ENCODE measurements around the gene INSC.

Gene INSC

DNA sequence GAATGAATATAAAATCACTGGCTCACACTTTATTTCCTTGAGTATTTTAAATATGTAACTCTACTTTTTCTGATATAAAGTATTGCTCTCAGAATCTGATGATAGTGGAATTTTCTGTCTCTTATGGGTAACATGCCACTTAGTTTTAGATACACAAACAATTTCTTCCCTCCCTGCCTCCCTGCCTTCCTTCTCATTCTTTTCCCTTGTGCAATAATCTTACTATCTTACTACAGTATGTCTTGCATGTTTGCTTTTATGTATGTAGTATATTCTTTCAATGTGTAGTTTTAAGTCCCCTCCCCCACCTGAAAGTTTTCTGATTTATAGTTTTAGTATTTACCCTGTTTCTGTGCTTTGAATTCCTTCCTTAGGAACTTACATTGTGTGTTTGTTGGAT is 48.4 kb downstream of the INSC start:
- no peak for TF ChIP-seq RARB (CRISPR knock-in tag; IDR thresholded peaks at IDR 0.05)
- no peak for TF ChIP-seq ZFP3 (CRISPR knock-in tag; IDR thresholded peaks at IDR 0.05)
- TF ChIP-seq, protein P1, sequence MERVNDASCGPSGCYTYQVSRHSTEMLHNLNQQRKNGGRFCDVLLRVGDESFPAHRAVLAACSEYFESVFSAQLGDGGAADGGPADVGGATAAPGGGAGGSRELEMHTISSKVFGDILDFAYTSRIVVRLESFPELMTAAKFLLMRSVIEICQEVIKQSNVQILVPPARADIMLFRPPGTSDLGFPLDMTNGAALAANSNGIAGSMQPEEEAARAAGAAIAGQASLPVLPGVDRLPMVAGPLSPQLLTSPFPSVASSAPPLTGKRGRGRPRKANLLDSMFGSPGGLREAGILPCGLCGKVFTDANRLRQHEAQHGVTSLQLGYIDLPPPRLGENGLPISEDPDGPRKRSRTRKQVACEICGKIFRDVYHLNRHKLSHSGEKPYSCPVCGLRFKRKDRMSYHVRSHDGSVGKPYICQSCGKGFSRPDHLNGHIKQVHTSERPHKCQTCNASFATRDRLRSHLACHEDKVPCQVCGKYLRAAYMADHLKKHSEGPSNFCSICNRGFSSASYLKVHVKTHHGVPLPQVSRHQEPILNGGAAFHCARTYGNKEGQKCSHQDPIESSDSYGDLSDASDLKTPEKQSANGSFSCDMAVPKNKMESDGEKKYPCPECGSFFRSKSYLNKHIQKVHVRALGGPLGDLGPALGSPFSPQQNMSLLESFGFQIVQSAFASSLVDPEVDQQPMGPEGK (CRISPR knock-in tag; IDR thresholded peaks at IDR 0.05; ENCODE audit: borderline replicate concordance): no peak
- TF ChIP-seq ZNF565 (CRISPR knock-in tag; conservative IDR thresholded peaks at IDR 0.05; ENCODE audit: low read depth): no peak
- no peak for TF ChIP-seq ARNTL (CRISPR knock-in tag; IDR thresholded peaks at IDR 0.05; ENCODE audit: borderline replicate concordance, low read depth)
- TF ChIP-seq SNAI2 (CRISPR knock-in tag; IDR thresholded peaks at IDR 0.05): no peak
- TF ChIP-seq, protein P2, sequence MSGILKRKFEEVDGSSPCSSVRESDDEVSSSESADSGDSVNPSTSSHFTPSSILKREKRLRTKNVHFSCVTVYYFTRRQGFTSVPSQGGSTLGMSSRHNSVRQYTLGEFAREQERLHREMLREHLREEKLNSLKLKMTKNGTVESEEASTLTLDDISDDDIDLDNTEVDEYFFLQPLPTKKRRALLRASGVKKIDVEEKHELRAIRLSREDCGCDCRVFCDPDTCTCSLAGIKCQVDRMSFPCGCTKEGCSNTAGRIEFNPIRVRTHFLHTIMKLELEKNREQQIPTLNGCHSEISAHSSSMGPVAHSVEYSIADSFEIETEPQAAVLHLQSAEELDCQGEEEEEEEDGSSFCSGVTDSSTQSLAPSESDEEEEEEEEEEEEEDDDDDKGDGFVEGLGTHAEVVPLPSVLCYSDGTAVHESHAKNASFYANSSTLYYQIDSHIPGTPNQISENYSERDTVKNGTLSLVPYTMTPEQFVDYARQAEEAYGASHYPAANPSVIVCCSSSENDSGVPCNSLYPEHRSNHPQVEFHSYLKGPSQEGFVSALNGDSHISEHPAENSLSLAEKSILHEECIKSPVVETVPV (CRISPR knock-in tag; IDR thresholded peaks at IDR 0.05): no peak
- TF ChIP-seq ZNF70 (CRISPR knock-in tag; IDR thresholded peaks at IDR 0.05): no peak
- TF ChIP-seq, protein P3, sequence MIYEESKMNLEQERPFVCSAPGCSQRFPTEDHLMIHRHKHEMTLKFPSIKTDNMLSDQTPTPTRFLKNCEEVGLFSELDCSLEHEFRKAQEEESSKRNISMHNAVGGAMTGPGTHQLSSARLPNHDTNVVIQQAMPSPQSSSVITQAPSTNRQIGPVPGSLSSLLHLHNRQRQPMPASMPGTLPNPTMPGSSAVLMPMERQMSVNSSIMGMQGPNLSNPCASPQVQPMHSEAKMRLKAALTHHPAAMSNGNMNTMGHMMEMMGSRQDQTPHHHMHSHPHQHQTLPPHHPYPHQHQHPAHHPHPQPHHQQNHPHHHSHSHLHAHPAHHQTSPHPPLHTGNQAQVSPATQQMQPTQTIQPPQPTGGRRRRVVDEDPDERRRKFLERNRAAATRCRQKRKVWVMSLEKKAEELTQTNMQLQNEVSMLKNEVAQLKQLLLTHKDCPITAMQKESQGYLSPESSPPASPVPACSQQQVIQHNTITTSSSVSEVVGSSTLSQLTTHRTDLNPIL (CRISPR knock-in tag; IDR thresholded peaks at IDR 0.05; ENCODE audit: low read depth): no peak
- no peak for TF ChIP-seq GLIS3 (CRISPR knock-in tag; IDR thresholded peaks at IDR 0.05)
- TF ChIP-seq OSR1 (CRISPR knock-in tag; IDR thresholded peaks at IDR 0.05): no peak
- no peak for TF ChIP-seq PPARA (CRISPR knock-in tag; IDR thresholded peaks at IDR 0.05; ENCODE audit: borderline replicate concordance)
- no peak for TF ChIP-seq ZC3H10 (CRISPR knock-in tag; IDR thresholded peaks at IDR 0.05)
- TF ChIP-seq, protein P4, sequence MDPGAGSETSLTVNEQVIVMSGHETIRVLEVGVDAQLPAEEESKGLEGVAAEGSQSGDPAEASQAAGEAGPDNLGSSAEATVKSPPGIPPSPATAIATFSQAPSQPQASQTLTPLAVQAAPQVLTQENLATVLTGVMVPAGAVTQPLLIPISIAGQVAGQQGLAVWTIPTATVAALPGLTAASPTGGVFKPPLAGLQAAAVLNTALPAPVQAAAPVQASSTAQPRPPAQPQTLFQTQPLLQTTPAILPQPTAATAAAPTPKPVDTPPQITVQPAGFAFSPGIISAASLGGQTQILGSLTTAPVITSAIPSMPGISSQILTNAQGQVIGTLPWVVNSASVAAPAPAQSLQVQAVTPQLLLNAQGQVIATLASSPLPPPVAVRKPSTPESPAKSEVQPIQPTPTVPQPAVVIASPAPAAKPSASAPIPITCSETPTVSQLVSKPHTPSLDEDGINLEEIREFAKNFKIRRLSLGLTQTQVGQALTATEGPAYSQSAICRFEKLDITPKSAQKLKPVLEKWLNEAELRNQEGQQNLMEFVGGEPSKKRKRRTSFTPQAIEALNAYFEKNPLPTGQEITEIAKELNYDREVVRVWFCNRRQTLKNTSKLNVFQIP (CRISPR knock-in tag; IDR thresholded peaks at IDR 0.05; ENCODE audit: borderline replicate concordance, low read depth): no peak
- no peak for TF ChIP-seq ZFP30 (CRISPR knock-in tag; IDR thresholded peaks at IDR 0.05)
- TF ChIP-seq ESRRG (CRISPR knock-in tag; IDR thresholded peaks at IDR 0.05): no peak
- ATAC-seq: no peak

DNA sequence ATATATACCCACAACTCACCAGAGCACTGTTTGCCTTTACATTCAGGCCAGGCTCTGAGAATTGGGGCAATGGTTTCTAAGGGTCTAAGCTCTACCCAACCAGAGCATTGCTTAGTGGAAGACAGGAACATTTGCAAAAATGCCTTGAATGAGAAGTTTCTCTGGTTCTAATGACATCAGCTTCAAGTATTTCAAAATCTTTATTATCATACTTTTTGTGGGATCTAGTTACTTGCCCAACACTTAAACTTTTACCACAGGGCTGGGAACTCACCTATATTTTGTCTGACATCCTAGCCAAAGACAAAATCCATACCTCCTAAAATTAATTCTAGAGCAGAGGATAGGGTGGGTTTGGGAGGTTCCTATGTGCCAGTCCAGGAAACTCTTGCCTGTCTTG is 51.5 kb downstream of the INSC start:
- ATAC-seq: no peak
- TF ChIP-seq ZFP30 (CRISPR knock-in tag; IDR thresholded peaks at IDR 0.05) (no peak), ZNF565 (CRISPR knock-in tag; conservative IDR thresholded peaks at IDR 0.05; ENCODE audit: low read depth) (no peak), ESRRG (CRISPR knock-in tag; IDR thresholded peaks at IDR 0.05) (no peak), ZFP3 (CRISPR knock-in tag; IDR thresholded peaks at IDR 0.05) (no peak), CSDC2 (CRISPR knock-in tag; IDR thresholded peaks at IDR 0.05) (no peak), TOX (CRISPR knock-in tag; IDR thresholded peaks at IDR 0.05; ENCODE audit: borderline replicate concordance) (no peak), OSR1 (CRISPR knock-in tag; IDR thresholded peaks at IDR 0.05) (no peak)
- TF ChIP-seq, protein P4 (CRISPR knock-in tag; IDR thresholded peaks at IDR 0.05; ENCODE audit: borderline replicate concordance, low read depth): no peak
- TF ChIP-seq, protein P3 (CRISPR knock-in tag; IDR thresholded peaks at IDR 0.05; ENCODE audit: low read depth): no peak

DNA sequence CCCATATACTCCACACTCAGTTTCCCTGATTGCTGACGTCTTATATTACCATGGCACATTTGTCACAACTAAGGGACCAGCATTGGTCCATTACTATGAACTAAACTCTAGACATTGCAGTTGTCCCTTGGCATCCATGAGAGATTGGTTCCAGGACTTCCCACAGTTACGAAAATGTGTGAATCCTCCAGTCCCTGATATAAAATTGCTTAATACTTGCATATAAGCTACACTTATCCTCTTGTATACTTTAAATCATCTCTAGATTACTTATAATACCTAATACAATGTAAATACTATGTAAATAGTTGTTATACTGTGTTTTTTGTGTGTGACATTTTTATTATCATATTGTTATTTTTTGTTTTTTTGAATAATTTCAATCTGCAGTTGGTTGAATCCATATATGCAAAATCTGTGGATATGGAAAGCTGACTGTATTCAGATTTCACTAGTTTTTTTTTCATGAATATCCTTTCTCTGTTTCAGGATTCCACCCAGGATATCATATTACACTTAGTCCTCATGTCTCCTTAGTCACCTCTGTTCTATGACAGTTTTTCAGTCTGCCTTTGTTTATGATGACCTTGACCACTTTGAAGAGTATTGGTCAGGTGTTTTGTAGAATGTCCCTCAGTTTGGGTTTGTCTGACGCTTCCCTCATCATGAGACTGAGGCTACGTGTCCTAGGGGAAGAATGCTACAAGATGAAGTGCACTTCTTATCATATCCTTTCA is 55.3 kb downstream of the INSC start:
- ATAC-seq: no peak
- no peak for TF ChIP-seq OSR1 (CRISPR knock-in tag; IDR thresholded peaks at IDR 0.05)
- TF ChIP-seq, protein P1 (CRISPR knock-in tag; IDR thresholded peaks at IDR 0.05; ENCODE audit: borderline replicate concordance): no peak
- TF ChIP-seq ZFP30 (CRISPR knock-in tag; IDR thresholded peaks at IDR 0.05): no peak
- TF ChIP-seq SNAI2 (CRISPR knock-in tag; IDR thresholded peaks at IDR 0.05): no peak
- TF ChIP-seq ZNF70 (CRISPR knock-in tag; IDR thresholded peaks at IDR 0.05): no peak
- no peak for TF ChIP-seq ESRRG (CRISPR knock-in tag; IDR thresholded peaks at IDR 0.05)
- no peak for TF ChIP-seq ARNTL (CRISPR knock-in tag; IDR thresholded peaks at IDR 0.05; ENCODE audit: borderline replicate concordance, low read depth)
- TF ChIP-seq, protein P5, sequence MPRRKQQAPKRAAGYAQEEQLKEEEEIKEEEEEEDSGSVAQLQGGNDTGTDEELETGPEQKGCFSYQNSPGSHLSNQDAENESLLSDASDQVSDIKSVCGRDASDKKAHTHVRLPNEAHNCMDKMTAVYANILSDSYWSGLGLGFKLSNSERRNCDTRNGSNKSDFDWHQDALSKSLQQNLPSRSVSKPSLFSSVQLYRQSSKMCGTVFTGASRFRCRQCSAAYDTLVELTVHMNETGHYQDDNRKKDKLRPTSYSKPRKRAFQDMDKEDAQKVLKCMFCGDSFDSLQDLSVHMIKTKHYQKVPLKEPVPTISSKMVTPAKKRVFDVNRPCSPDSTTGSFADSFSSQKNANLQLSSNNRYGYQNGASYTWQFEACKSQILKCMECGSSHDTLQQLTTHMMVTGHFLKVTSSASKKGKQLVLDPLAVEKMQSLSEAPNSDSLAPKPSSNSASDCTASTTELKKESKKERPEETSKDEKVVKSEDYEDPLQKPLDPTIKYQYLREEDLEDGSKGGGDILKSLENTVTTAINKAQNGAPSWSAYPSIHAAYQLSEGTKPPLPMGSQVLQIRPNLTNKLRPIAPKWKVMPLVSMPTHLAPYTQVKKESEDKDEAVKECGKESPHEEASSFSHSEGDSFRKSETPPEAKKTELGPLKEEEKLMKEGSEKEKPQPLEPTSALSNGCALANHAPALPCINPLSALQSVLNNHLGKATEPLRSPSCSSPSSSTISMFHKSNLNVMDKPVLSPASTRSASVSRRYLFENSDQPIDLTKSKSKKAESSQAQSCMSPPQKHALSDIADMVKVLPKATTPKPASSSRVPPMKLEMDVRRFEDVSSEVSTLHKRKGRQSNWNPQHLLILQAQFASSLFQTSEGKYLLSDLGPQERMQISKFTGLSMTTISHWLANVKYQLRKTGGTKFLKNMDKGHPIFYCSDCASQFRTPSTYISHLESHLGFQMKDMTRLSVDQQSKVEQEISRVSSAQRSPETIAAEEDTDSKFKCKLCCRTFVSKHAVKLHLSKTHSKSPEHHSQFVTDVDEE (CRISPR knock-in tag; IDR thresholded peaks at IDR 0.05): no peak
- TF ChIP-seq, protein P2 (CRISPR knock-in tag; IDR thresholded peaks at IDR 0.05): no peak
